ENCODE measurements around the gene UBE2F.
"Not testable (repeated sequence)": the region's sequence is repeated elsewhere in the genome, so short reads cannot be mapped to it uniquely, and the experiment has no call there.

Gene UBE2F

GRCh38 chr2:238065071-238065846 lies 98.4 kb downstream of the UBE2F start:
- H3K4me3 ChIP-seq (ENCODE audit: low read depth in 1 of 2, low read length in 1 of 2), result no peak overlapping the region
- no peak for TF ChIP-seq CTCF (IDR thresholded peaks at IDR 0.05)
- no peaks in the 10 kb centered on the region for H3K9me3 ChIP-seq
- no peaks in the 10 kb centered on the region for H3K27me3 ChIP-seq
- H3K36me3 ChIP-seq, result peaks cover 9% of the 10 kb centered on the region
- H3K4me1 ChIP-seq (ENCODE audit: control insufficient read depth in 1 of 2, insufficient read depth in 1 of 2, low read depth in 1 of 2, low read length in 1 of 2), result peaks cover 11 to 17% of the 10 kb centered on the region in 2 experiments
- no peak overlapping the region for H3K27ac ChIP-seq

DNA sequence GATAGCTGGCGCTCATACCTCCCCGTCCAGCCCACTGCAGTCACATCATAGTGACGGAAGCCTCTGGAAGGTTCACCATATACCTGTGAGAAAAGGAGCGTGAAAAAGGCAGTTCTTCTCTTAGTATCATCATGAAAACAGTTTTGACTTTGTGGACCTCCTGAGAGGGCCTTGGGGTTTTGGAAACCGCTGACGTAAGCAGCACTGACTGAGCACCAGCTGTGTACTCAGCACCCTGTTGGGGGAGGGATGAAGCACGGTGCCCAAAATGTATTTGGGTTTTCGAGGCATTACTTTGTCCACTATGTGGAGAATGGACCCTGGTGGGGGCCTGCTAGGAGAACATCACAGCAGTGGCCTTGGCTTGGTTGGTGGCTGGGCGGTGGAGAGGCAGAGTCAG lies 99.4 kb downstream of the UBE2F start:
- no peak for TF ChIP-seq CTCF (IDR thresholded peaks at IDR 0.05)
- Histone ChIP-seq H3K4me3 (ENCODE audit: low read depth in 1 of 2, low read length in 1 of 2) (no peak overlapping the region), H3K4me1 (ENCODE audit: control insufficient read depth in 1 of 2, insufficient read depth in 1 of 2, low read depth in 1 of 2, low read length in 1 of 2) (peaks cover 8 to 13% of the 10 kb centered on the region in 2 experiments), H3K9me3 (no peaks in the 10 kb centered on the region), H3K27ac (no peak overlapping the region), H3K36me3 (peaks cover 9% of the 10 kb centered on the region), H3K27me3 (no peaks in the 10 kb centered on the region)

GRCh38 chr2:238066718-238067117 lies 99.9 kb downstream of the UBE2F start:
- not testable (repeated sequence) for H3K4me1 ChIP-seq (ENCODE audit: control insufficient read depth in 1 of 2, insufficient read depth in 1 of 2, low read depth in 1 of 2, low read length in 1 of 2); H3K36me3 ChIP-seq; H3K9me3 ChIP-seq; H3K27me3 ChIP-seq; H3K27ac ChIP-seq; H3K4me3 ChIP-seq (ENCODE audit: low read depth in 1 of 2, low read length in 1 of 2)

DNA sequence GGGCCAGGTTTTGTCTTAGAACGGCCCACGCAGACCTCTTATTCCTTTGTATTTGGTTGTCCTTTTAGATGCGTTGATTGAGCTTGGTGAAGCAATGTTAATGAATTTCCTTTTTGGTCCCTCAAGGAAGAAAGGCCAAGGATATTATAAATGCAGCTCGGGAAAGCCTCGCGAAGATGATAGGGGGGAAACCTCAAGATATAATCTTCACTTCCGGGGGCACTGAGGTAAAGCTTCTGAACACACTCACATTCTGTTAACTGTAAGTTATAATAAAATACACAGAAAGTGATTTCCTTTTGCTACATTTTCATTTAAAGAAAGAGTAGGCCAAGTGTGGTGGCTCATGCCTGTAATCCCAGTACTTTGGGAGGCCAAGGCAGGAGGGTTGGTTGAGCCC lies 101.1 kb downstream of the UBE2F start:
- H3K36me3 ChIP-seq, result peaks cover 9% of the 10 kb centered on the region
- H3K9me3 ChIP-seq, result no peaks in the 10 kb centered on the region
- no peaks in the 10 kb centered on the region for H3K27me3 ChIP-seq
- peaks cover 0 to 4% of the 10 kb centered on the region in 2 experiments for H3K4me1 ChIP-seq (ENCODE audit: control insufficient read depth in 1 of 2, insufficient read depth in 1 of 2, low read depth in 1 of 2, low read length in 1 of 2)
- no peak overlapping the region for H3K4me3 ChIP-seq (ENCODE audit: low read depth in 1 of 2, low read length in 1 of 2)
- no peak overlapping the region for H3K27ac ChIP-seq
- TF ChIP-seq CTCF (IDR thresholded peaks at IDR 0.05), result no peak

DNA sequence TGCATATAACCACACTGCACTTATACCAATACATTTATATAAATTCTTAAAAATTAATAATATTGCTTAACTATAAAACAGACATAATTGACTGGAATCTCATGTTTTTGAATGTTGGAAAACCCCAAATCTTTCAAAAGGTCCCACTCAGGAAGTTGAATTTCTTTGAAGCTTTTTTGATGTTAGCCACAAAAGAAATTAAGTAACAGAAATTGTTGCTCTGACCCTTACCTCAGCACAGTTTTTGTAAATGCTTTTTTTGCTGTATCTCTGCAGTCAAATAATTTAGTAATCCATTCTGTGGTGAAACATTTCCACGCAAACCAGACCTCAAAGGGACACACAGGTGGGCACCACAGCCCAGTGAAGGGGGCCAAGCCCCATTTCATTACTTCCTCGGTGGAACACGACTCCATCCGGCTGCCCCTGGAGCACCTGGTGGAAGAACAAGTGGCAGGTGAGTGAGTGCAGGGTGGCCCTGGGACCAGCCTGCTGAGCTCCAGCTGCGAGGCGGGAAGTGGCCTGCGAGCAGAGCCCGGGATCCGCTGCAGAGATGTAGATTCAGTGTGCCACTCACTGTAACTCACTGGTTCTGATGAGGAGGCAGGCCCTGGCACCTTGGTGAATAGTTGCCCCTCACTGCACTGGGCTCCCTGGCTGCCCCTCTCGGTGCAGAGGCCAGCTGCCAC lies 102.4 kb downstream of the UBE2F start:
- Histone ChIP-seq H3K4me3 (ENCODE audit: low read depth in 1 of 2, low read length in 1 of 2) (no peak overlapping the region), H3K36me3 (peaks cover 9% of the 10 kb centered on the region), H3K9me3 (no peaks in the 10 kb centered on the region), H3K27ac (no peak overlapping the region), H3K27me3 (no peaks in the 10 kb centered on the region), H3K4me1 (ENCODE audit: control insufficient read depth in 1 of 2, insufficient read depth in 1 of 2, low read depth in 1 of 2, low read length in 1 of 2) (peaks cover 0 to 4% of the 10 kb centered on the region in 2 experiments)
- no peak for TF ChIP-seq CTCF (IDR thresholded peaks at IDR 0.05)

GRCh38 chr2:238069877-238070276 lies 103.1 kb downstream of the UBE2F start:
- Histone ChIP-seq H3K9me3 (no peaks in the 10 kb centered on the region), H3K4me1 (ENCODE audit: control insufficient read depth in 1 of 2, insufficient read depth in 1 of 2, low read depth in 1 of 2, low read length in 1 of 2) (peaks cover 0 to 4% of the 10 kb centered on the region in 2 experiments), H3K27ac (no peak overlapping the region), H3K4me3 (ENCODE audit: low read depth in 1 of 2, low read length in 1 of 2) (no peak overlapping the region), H3K36me3 (peaks cover 9% of the 10 kb centered on the region), H3K27me3 (no peaks in the 10 kb centered on the region)
- no peak for TF ChIP-seq CTCF (IDR thresholded peaks at IDR 0.05)
